Suprapubic skin (tissue), 4 donors: ENCODE results near the gene TAS2R7.

Source experiments
- POLR2A ChIP-seq, 2 donors: fragments of 450-650 bp; IDR thresholded peaks; one replicate each; pipeline ENCODE4 v1.6.1; 2017; ENCODE audit warnings: antibody characterized with exemption in 2 of 2, mild to moderate bottlenecking in 2 of 2, moderate library complexity in 2 of 2
- POLR2AphosphoS5 ChIP-seq, 3 donors: sonication (generic); formaldehyde crosslinking; IDR thresholded peaks; one replicate each; pipeline ENCODE4 v1.6.1; 2017; ENCODE audit warnings: antibody characterized with exemption in 3 of 3
- TF ChIP-seq, protein P1 (sequence below), 2 donors: fragments of 200-600 bp in 1 of 2; fragments of 450-650 bp in 1 of 2; sonication (generic) in 1 of 2; IDR thresholded peaks; one replicate each; pipeline ENCODE4 v1.5.1; 2016 to 2019; ENCODE audit warnings: antibody characterized with exemption in 2 of 2, mild to moderate bottlenecking in 1 of 2, moderate library complexity in 1 of 2

DNA sequence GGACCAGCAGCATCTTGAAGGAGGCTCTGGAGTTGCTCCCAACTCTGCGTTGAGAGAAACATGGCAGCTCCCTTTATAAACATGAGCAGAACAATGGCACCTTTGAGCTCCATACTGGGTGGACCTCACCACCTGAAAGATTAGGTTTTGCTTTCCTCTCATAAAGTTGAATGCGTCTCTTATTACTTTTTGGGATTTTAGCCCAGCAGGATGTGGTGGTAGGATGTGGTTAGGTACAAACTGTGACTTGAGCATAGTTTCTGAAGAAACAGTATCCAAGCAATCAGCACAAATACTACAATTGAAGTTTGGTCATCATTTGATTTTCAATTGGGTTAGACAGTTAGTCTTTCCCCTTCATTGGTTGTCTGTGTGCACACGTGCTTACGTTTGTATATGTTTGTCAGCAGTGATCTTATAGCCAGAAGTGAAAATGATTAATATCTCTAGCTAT, 47.0 kb upstream of the TAS2R7 start, which contains the start of gene PRR4:
- TF ChIP-seq, protein P1, sequence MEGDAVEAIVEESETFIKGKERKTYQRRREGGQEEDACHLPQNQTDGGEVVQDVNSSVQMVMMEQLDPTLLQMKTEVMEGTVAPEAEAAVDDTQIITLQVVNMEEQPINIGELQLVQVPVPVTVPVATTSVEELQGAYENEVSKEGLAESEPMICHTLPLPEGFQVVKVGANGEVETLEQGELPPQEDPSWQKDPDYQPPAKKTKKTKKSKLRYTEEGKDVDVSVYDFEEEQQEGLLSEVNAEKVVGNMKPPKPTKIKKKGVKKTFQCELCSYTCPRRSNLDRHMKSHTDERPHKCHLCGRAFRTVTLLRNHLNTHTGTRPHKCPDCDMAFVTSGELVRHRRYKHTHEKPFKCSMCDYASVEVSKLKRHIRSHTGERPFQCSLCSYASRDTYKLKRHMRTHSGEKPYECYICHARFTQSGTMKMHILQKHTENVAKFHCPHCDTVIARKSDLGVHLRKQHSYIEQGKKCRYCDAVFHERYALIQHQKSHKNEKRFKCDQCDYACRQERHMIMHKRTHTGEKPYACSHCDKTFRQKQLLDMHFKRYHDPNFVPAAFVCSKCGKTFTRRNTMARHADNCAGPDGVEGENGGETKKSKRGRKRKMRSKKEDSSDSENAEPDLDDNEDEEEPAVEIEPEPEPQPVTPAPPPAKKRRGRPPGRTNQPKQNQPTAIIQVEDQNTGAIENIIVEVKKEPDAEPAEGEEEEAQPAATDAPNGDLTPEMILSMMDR (IDR thresholded peaks at IDR 0.05) = no peak
- TF ChIP-seq POLR2AphosphoS5 (IDR thresholded peaks at IDR 0.05) = no peak
- TF ChIP-seq POLR2A (IDR thresholded peaks at IDR 0.05) = no peak
